ENCODE measurements around the gene UST. TPM values are rescaled to one million over a fixed set of nuclear protein-coding genes. Genes with fewer than 3 reads are reported as not detected.
A peak's percentile ranks its signal among the peaks of the same experiment; 100 is the strongest.

Gene UST
- total and polyA plus RNA-seq, 2 of the 8 experiments (the other 6 are each of a cell fraction or from before 2014, with no cell fraction given): 13.5 to 34.5 TPM

GRCh38 chr6:148818939-148819575 is 72.2 kb downstream of the UST start:
- FAIRE-seq (peak; percentile 92), DNase-seq (ENCODE audit: low read depth in 1 of 2, low spot score in 2 of 2) (peak in 1 of 2 experiments; percentile 51)
- peak overlapping the region; percentile 17; the same call in 1 of the 2 replicates for H3K27ac ChIP-seq (ENCODE audit: low read depth, low read length)
- H2BK12ac ChIP-seq (ENCODE audit: low read depth, low read length): no peak overlapping the region
- H3K23ac ChIP-seq (ENCODE audit: insufficient read length): no peak overlapping the region
- peak overlapping the region; percentile 87; the same call in 1 of the 2 replicates for H2BK5ac ChIP-seq (ENCODE audit: low read depth, low read length)
- no peaks in the 10 kb centered on the region for H3K23me2 ChIP-seq (ENCODE audit: low read depth, low read length)
- H4K91ac ChIP-seq (replicated peaks; ENCODE audit: insufficient read length, low read length): peak overlapping the region; percentile 93
- POLR2A ChIA-PET (ENCODE audit: partially characterized antibody): no interaction called here
- H3K79me2 ChIP-seq (ENCODE audit: control insufficient read depth in 1 of 2, insufficient read depth in 2 of 2, low read length in 2 of 2): peaks cover 1 to 84% of the 10 kb centered on the region in 2 experiments; a peak in 3 of 4 replicates
- H3K4me2 ChIP-seq (ENCODE audit: insufficient read depth in 1 of 2, low read depth in 2 of 2, low read length in 2 of 2): peak overlapping the region; percentile 33 to 39
- CTCF ChIA-PET (ENCODE audit: partially characterized antibody): no interaction called here
- H2BK120ac ChIP-seq (replicated peaks; ENCODE audit: low read depth, low read length): peak overlapping the region; percentile 92
- no peak overlapping the region for H2AFZ ChIP-seq (ENCODE audit: low read length)
- H2BK15ac ChIP-seq (ENCODE audit: low read length): no peak overlapping the region
- H4K5ac ChIP-seq (ENCODE audit: insufficient read length, low read depth, low read length): peak overlapping the region; percentile 98
- H4K8ac ChIP-seq (ENCODE audit: extremely low read depth, insufficient read depth, low read length): no peak overlapping the region
- 6% methylated on average over 7 of the region's 7 CpGs; no CpG with 5 or more reads in 1 of the 2 experiments for WGBS, 2 experiments (ENCODE audit: extremely low coverage in 1 of 2, insufficient coverage in 1 of 2, insufficient read length in 1 of 2, insufficient replicate concordance in 2 of 2, low coverage in 1 of 2, low lambda C conversion rate in 2 of 2, missing lambda C conversion rate in 1 of 2)
- H3K27me3 ChIP-seq (replicated peaks in 1 of 4; ENCODE audit: control insufficient read depth in 3 of 4, extremely low read depth in 1 of 4, insufficient read depth in 3 of 4, low read length in 3 of 4): no peaks in the 10 kb centered on the region
- no peaks in the 10 kb centered on the region; the same call in 1 of the 2 replicates for H3K79me1 ChIP-seq (ENCODE audit: low read depth, low read length)
- no peak overlapping the region for H3K14ac ChIP-seq (ENCODE audit: insufficient read length)
- no peaks in the 10 kb centered on the region for H4K20me1 ChIP-seq (replicated peaks in 1 of 2; ENCODE audit: control insufficient read depth in 1 of 2, insufficient read depth in 2 of 2, low read length in 2 of 2)
- H3K36me3 ChIP-seq (ENCODE audit: control insufficient read depth in 2 of 4, insufficient read depth in 4 of 4, low read length in 3 of 4): peaks cover 0 to 9% (median 0%) of the 10 kb centered on the region in 4 experiments; a peak in 3 of 8 replicates
- peaks cover 6 to 11% of the 10 kb centered on the region in 2 experiments; a peak in 3 of 4 replicates for H3K9me3 ChIP-seq (ENCODE audit: insufficient read depth in 2 of 2, low read depth in 1 of 2, low read length in 1 of 2)
- no peak overlapping the region for H3K56ac ChIP-seq (replicated peaks; ENCODE audit: insufficient read length, low read depth, low read length)
- no peak overlapping the region for H2AK5ac ChIP-seq (ENCODE audit: low read depth, low read length)
- H3K9ac ChIP-seq (replicated peaks in 1 of 4; ENCODE audit: extremely low read depth in 1 of 4, low read depth in 3 of 4, low read length in 3 of 4): no peak overlapping the region
- H2BK20ac ChIP-seq (ENCODE audit: low read length): no peak overlapping the region
- H3K4me3 ChIP-seq (ENCODE audit: extremely low read depth in 1 of 4, insufficient read depth in 2 of 4, low read depth in 3 of 4, low read length in 4 of 4): peak overlapping the region in 1 of 4 experiments; percentile 39; a peak in 1 of 8 replicates
- H3K4ac ChIP-seq (replicated peaks; ENCODE audit: insufficient read length, low read depth, low read length): peak overlapping the region; percentile 95
- H3K18ac ChIP-seq (ENCODE audit: extremely low read depth, low read length): peak overlapping the region; percentile 49; the same call in 1 of the 2 replicates
- peaks cover 5 to 29% (median 18%) of the 10 kb centered on the region in 4 experiments; a peak in 6 of 7 replicates for H3K4me1 ChIP-seq (replicated peaks in 1 of 4; ENCODE audit: control insufficient read depth in 3 of 4, insufficient read depth in 4 of 4, low read length in 3 of 4)
- TF ChIP-seq POLR2AphosphoS5 (IDR thresholded peaks at IDR 0.05; ENCODE audit: low read depth, low read length): no peak
- no peak for TF ChIP-seq CREB1 (IDR thresholded peaks at IDR 0.05)
- TF ChIP-seq RNF2 (IDR thresholded peaks at IDR 0.05; ENCODE audit: borderline replicate concordance, low read depth, low read length, missing control alignments, poor library complexity, severe bottlenecking): no peak
- TF ChIP-seq BACH1 (IDR thresholded peaks at IDR 0.05; ENCODE audit: low read length): no peak
- no peak for TF ChIP-seq JUN (IDR thresholded peaks at IDR 0.05; ENCODE audit: low read depth, low read length)
- TF ChIP-seq POU5F1 (IDR thresholded peaks at IDR 0.05; ENCODE audit: low read depth, low read length): peak; percentile 98
- TF ChIP-seq NRF1 (IDR thresholded peaks at IDR 0.05; ENCODE audit: low read depth, low read length): no peak
- TF ChIP-seq POLR2A (IDR thresholded peaks at IDR 0.05; ENCODE audit: control extremely low read depth in 1 of 2, low read depth in 2 of 2, low read length in 2 of 2): no peak
- TF ChIP-seq SP1 (IDR thresholded peaks at IDR 0.05; ENCODE audit: low read depth, low read length): peak; percentile 54; the same call in 1 of the 2 replicates
- peak; percentile 49 to 71 for TF ChIP-seq BCL11A (IDR thresholded peaks at IDR 0.05; ENCODE audit: low read depth in 2 of 2, low read length in 2 of 2)
- no peak for TF ChIP-seq BRCA1 (IDR thresholded peaks at IDR 0.05; ENCODE audit: low read depth, low read length)
- TF ChIP-seq JUND (IDR thresholded peaks at IDR 0.05; ENCODE audit: low read length): 0 out of 2 replicates have a peak, but pooled peaks have one; percentile 35
- TF ChIP-seq TAF1 (IDR thresholded peaks at IDR 0.05; ENCODE audit: low read depth, low read length): no peak
- no peak for TF ChIP-seq FOSL1 (IDR thresholded peaks at IDR 0.05; ENCODE audit: insufficient read depth, low read depth, low read length)

Measured in H1 (cell line).